Activated CD4-positive, CD25-positive, alpha-beta regulatory T cell treated with anti-CD3 and anti-CD28 coated beads, Interleukin-2, amount 50 U/mL, for 72 hours (primary cell): ENCODE results near the gene RNF166.
A peak's percentile ranks its signal among the peaks of the same experiment; 100 is the strongest.

Experiments used
- DNase-seq: peaks from one replicate; pipeline ENCODE4 v3.0.0; 2021

Gene RNF166

GRCh38 chr16:88739139-88739976, 33.1 kb upstream of the RNF166 start:
- no peak for DNase-seq

- no peak for DNase-seq
Observed at GRCh38 chr16:88738151-88739084, 32.2 kb upstream of the RNF166 start.

GRCh38 chr16:88737298-88738150, 31.3 kb upstream of the RNF166 start:
- peak; percentile 71 for DNase-seq

- DNase-seq, result no peak
Observed at GRCh38 chr16:88736496-88736895, 30.3 kb upstream of the RNF166 start.

GRCh38 chr16:88736088-88736487, 29.9 kb upstream of the RNF166 start:
- DNase-seq, result no peak

GRCh38 chr16:88735616-88736015, 29.4 kb upstream of the RNF166 start:
- no peak for DNase-seq

GRCh38 chr16:88735121-88735520, 28.9 kb upstream of the RNF166 start:
- no peak for DNase-seq

GRCh38 chr16:88734361-88734728, 28.1 kb upstream of the RNF166 start:
- DNase-seq, result no peak

GRCh38 chr16:88733630-88734360, 27.6 kb upstream of the RNF166 start:
- no peak for DNase-seq

GRCh38 chr16:88732961-88733294, 26.7 kb upstream of the RNF166 start:
- DNase-seq, result no peak

GRCh38 chr16:88732172-88732960, 26.2 kb upstream of the RNF166 start:
- DNase-seq, result no peak

- no peak for DNase-seq
Observed at GRCh38 chr16:88731699-88732098, 25.5 kb upstream of the RNF166 start.

- DNase-seq, result no peak
Observed at GRCh38 chr16:88730632-88731607, 24.7 kb upstream of the RNF166 start.

- no peak for DNase-seq
Observed at GRCh38 chr16:88727871-88728270, 21.7 kb upstream of the RNF166 start.

GRCh38 chr16:88726981-88727380, 20.8 kb upstream of the RNF166 start:
- DNase-seq, result no peak

- DNase-seq, result no peak
Observed at GRCh38 chr16:88726408-88726749, 20.2 kb upstream of the RNF166 start.

GRCh38 chr16:88725609-88726407, 19.6 kb upstream of the RNF166 start:
- DNase-seq, result no peak

GRCh38 chr16:88724855-88725555, 18.8 kb upstream of the RNF166 start:
- no peak for DNase-seq

GRCh38 chr16:88723911-88724310, 17.7 kb upstream of the RNF166 start:
- DNase-seq, result no peak
